ENCODE measurements around the gene TSPAN2.
A peak's percentile ranks its signal among the peaks of the same experiment; 100 is the strongest.

The TSPAN2 gene

GRCh38 chr1:115089420-115090185, at the start of gene TSPAN2:
TSPAN2 (minus strand) TSS chr1:115089503; CDS start chr1:115089432, 71 bp downstream.
- peak in 2 of 4 experiments; percentile 23 to 25 for DNase-seq (ENCODE audit: low read depth in 4 of 4, low spot score in 1 of 4)

- peak; percentile 23 to 49 (median 36) for DNase-seq (ENCODE audit: low read depth in 4 of 4, low spot score in 1 of 4)
Measured at GRCh38 chr1:115138973-115139372, 49.7 kb upstream of the TSPAN2 start.

GRCh38 chr1:115138271-115138670, 49.0 kb upstream of the TSPAN2 start:
- DNase-seq (ENCODE audit: low read depth in 4 of 4, low spot score in 1 of 4), result no peak

- DNase-seq (ENCODE audit: low read depth in 4 of 4, low spot score in 1 of 4), result no peak
Measured at GRCh38 chr1:115137191-115137590, 47.9 kb upstream of the TSPAN2 start.

- no peak for DNase-seq (ENCODE audit: low read depth in 4 of 4, low spot score in 1 of 4)
Measured at GRCh38 chr1:115136706-115137105, 47.4 kb upstream of the TSPAN2 start.

GRCh38 chr1:115136106-115136505, 46.8 kb upstream of the TSPAN2 start:
- no peak for DNase-seq (ENCODE audit: low read depth in 4 of 4, low spot score in 1 of 4)

GRCh38 chr1:115135681-115136080, 46.4 kb upstream of the TSPAN2 start:
- no peak for DNase-seq (ENCODE audit: low read depth in 4 of 4, low spot score in 1 of 4)

- DNase-seq (ENCODE audit: low read depth in 4 of 4, low spot score in 1 of 4), result no peak
Measured at GRCh38 chr1:115134850-115135480, 45.7 kb upstream of the TSPAN2 start.

- no peak for DNase-seq (ENCODE audit: low read depth in 4 of 4, low spot score in 1 of 4)
Measured at GRCh38 chr1:115134231-115134630, 44.9 kb upstream of the TSPAN2 start.

GRCh38 chr1:115133440-115133839, 44.1 kb upstream of the TSPAN2 start:
- DNase-seq (ENCODE audit: low read depth in 4 of 4, low spot score in 1 of 4), result no peak

- DNase-seq (ENCODE audit: low read depth in 4 of 4, low spot score in 1 of 4), result no peak
Measured at GRCh38 chr1:115130786-115131185, 41.5 kb upstream of the TSPAN2 start.

- DNase-seq (ENCODE audit: low read depth in 4 of 4, low spot score in 1 of 4), result no peak
Measured at GRCh38 chr1:115129071-115129640, 39.9 kb upstream of the TSPAN2 start.

GRCh38 chr1:115127539-115127938, 38.2 kb upstream of the TSPAN2 start:
- no peak for DNase-seq (ENCODE audit: low read depth in 4 of 4, low spot score in 1 of 4)

- DNase-seq (ENCODE audit: low read depth in 4 of 4, low spot score in 1 of 4), result no peak
Measured at GRCh38 chr1:115126516-115126915, 37.2 kb upstream of the TSPAN2 start.

GRCh38 chr1:115123116-115123515, 33.8 kb upstream of the TSPAN2 start:
- no peak for DNase-seq (ENCODE audit: low read depth in 4 of 4, low spot score in 1 of 4)

GRCh38 chr1:115121793-115122192, 32.5 kb upstream of the TSPAN2 start:
- DNase-seq (ENCODE audit: low read depth in 4 of 4, low spot score in 1 of 4), result no peak

- DNase-seq (ENCODE audit: low read depth in 4 of 4, low spot score in 1 of 4), result no peak
Measured at GRCh38 chr1:115120296-115120695, 31.0 kb upstream of the TSPAN2 start.

- DNase-seq (ENCODE audit: low read depth in 4 of 4, low spot score in 1 of 4), result no peak
Measured at GRCh38 chr1:115118611-115119010, 29.3 kb upstream of the TSPAN2 start.

GRCh38 chr1:115118086-115118485, 28.8 kb upstream of the TSPAN2 start:
- no peak for DNase-seq (ENCODE audit: low read depth in 4 of 4, low spot score in 1 of 4)

- DNase-seq (ENCODE audit: low read depth in 4 of 4, low spot score in 1 of 4), result no peak
Measured at GRCh38 chr1:115117298-115117697, 28.0 kb upstream of the TSPAN2 start.

GRCh38 chr1:115116512-115116911, 27.2 kb upstream of the TSPAN2 start:
- DNase-seq (ENCODE audit: low read depth in 4 of 4, low spot score in 1 of 4), result no peak

GRCh38 chr1:115115521-115116161, 26.3 kb upstream of the TSPAN2 start:
- no peak for DNase-seq (ENCODE audit: low read depth in 4 of 4, low spot score in 1 of 4)
